Cardiac fibroblast (primary cell): ENCODE results near the gene HABP4.

Source experiments
- DNase-seq, 2 donors: peaks; one replicate each; pipeline versions ENCODE4 v3.0.0 to v3.0.0-alpha.2; 2010; ENCODE audit warnings: low read depth in 2 of 2
- H3K4me3 ChIP-seq, 2 donors: replicated peaks in 1 of 2; 1 replicate in 1 of 2; 2 replicates in 1 of 2; pipeline ENCODE4 v1.5.1; 2011; ENCODE audit warnings: low read depth in 2 of 2, low read length in 2 of 2, mild to moderate bottlenecking in 2 of 2, moderate library complexity in 1 of 2
- TF ChIP-seq, protein P1 (sequence below): IDR thresholded peaks from one replicate; pipeline ENCODE4 v1.5.1; 2011; ENCODE audit warnings: low read depth, mild to moderate bottlenecking, low read length, inconsistent platforms

HABP4 gene

DNA sequence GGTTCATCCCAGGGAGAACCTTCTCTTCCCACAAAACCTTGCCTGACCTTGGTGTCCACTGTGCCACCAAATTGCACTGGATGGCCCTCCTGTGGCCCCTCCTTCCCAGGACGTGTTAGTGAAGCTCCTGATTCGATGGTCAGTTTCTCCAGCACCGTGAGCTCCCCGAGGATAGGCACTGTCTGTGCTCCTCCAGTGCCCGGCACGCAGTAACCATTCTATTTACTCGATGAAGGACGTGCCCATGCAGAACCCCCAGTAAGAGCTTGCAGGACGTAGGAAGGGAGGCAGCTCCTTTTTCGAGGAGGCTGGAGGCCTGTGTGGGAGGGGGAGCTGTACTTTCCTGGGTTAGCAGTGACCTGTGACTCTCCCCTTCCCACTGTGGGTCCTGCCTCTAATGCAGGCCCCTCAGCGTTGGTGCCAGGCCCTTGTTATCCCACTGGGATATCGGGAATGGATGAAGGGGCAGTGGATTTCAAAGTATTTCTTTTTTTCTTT, 39.6 kb downstream of the HABP4 start:
- TF ChIP-seq, protein P1, sequence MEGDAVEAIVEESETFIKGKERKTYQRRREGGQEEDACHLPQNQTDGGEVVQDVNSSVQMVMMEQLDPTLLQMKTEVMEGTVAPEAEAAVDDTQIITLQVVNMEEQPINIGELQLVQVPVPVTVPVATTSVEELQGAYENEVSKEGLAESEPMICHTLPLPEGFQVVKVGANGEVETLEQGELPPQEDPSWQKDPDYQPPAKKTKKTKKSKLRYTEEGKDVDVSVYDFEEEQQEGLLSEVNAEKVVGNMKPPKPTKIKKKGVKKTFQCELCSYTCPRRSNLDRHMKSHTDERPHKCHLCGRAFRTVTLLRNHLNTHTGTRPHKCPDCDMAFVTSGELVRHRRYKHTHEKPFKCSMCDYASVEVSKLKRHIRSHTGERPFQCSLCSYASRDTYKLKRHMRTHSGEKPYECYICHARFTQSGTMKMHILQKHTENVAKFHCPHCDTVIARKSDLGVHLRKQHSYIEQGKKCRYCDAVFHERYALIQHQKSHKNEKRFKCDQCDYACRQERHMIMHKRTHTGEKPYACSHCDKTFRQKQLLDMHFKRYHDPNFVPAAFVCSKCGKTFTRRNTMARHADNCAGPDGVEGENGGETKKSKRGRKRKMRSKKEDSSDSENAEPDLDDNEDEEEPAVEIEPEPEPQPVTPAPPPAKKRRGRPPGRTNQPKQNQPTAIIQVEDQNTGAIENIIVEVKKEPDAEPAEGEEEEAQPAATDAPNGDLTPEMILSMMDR = no peak
- no peak overlapping the region for H3K4me3 ChIP-seq
- DNase-seq = no peak

DNA sequence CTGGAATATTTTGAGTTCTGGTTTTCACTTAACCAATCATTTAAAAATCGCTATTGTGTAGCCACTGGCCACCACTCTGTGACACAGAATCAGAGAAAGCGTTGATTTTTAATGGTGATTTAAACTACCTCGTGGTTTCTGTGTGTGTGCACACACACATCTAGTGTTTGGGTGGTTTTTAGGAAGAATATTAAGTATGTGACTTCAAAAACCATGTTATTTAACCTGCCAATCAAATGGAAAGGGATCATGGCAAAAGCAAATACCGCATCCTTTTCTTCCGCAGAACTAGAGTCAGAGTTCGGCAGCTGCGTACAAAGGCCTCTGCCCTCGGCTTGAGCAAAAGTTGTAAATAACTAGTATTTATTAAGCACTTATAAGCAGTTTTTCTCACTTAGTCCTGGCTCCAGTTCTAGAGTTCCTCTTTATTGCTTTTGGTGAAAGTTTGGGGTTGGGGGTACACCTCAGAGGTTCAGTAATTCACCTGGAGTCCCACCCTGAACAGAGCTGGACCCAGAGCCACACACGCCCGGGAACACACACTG, 40.6 kb downstream of the HABP4 start:
- TF ChIP-seq, protein P1 = no peak
- no peak overlapping the region for H3K4me3 ChIP-seq
- no peak for DNase-seq

GRCh38 chr9:96491079-96491879, 41.3 kb downstream of the HABP4 start:
- TF ChIP-seq, protein P1 = no peak
- H3K4me3 ChIP-seq = no peak overlapping the region
- no peak for DNase-seq

GRCh38 chr9:96491880-96492525, 42.0 kb downstream of the HABP4 start:
- TF ChIP-seq, protein P1 = no peak
- no peak for DNase-seq
- no peak overlapping the region for H3K4me3 ChIP-seq

DNA sequence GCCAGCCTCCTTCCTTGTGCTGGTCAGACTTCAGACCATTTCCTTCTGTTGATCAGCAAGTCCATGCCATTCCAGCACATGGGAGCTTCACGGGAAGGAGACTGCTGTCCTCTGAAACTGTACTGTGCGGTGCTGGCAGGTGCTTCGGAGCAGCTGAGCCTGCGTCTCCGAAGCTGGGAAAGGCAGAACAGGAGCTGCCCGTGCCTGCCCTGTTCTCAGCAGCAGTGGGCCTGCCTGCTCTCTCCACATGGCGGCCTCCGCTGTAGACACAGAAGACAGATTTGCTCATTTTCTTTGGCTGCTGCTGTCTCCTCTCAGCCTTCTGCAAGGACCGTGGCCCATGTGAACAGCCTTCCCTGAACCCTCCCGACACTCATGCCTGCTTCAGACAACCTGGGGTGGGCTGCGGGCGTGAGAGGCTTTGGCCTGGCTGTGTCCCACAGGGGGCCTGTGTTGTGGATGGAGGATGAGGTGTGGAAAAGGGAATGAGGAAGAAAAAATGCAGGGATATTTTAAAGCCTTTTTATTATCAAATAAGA, 43.1 kb downstream of the HABP4 start:
- DNase-seq = no peak
- TF ChIP-seq, protein P1 = no peak

GRCh38 chr9:96493757-96494156, 43.8 kb downstream of the HABP4 start:
- TF ChIP-seq, protein P1 = no peak
- no peak overlapping the region for H3K4me3 ChIP-seq
- DNase-seq = no peak

More for the DNA sequence above, 43.1 kb downstream of the HABP4 start:
- no peak overlapping the region for H3K4me3 ChIP-seq
